ENCODE measurements around the gene DCBLD2.

- TF ChIP-seq POLR2A (IDR thresholded peaks at IDR 0.05): no peak
- TF ChIP-seq CTCF (IDR thresholded peaks at IDR 0.05): no peak
Measured at GRCh38 chr3:98855806-98856400, 45.6 kb downstream of the DCBLD2 start.

All from heart left ventricle (tissue), 13 donors.